ENCODE measurements around the gene TSPO.

TSPO gene

DNA sequence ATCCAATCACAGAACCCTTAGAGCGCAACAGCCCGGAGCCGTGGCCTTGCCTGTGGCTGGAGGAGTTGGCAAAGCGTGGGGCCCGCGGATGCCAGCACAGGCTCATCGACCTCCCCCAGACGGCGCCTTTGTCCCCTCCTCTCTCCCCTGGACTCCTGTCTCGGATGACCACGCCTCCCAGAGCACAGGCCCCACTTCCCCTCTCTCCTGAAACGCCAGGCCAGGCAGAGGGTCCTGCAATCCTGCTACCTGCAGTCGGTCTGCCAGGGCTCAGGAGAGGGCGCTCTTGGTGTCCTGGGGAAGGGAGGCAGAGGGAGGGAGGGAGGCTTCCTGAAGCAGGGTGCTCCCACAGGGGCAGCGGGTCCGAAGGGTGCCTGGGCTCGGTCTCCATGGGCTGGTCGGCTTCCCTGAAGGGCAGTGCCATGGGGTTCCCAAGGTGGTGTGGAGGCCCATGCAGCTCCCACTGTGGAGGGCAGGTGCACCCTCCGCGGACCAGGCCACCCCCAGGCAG is 52.2 kb downstream of the TSPO start:
- DNase-seq = no peak

DNA sequence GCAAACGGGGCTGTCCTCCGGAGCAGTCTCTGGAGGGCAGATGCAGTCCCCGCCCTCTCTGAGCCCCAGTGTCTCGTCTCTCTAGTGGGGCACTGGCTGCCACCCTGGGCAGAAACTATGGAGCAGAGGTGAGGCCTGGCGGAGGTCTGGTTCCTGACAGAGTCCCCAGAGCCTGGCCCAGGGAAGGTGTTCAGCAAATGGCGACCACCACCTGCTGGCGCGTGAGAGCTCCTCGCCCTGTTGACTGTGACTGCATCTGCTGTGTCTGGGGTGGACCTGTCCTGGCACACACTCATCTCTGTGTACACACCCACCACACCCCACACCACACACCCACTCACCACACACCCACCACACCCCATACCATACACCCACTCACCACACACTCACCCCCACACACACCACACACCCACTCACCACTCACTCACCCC is 53.9 kb downstream of the TSPO start:
- DNase-seq = peak; percentile 36

DNA sequence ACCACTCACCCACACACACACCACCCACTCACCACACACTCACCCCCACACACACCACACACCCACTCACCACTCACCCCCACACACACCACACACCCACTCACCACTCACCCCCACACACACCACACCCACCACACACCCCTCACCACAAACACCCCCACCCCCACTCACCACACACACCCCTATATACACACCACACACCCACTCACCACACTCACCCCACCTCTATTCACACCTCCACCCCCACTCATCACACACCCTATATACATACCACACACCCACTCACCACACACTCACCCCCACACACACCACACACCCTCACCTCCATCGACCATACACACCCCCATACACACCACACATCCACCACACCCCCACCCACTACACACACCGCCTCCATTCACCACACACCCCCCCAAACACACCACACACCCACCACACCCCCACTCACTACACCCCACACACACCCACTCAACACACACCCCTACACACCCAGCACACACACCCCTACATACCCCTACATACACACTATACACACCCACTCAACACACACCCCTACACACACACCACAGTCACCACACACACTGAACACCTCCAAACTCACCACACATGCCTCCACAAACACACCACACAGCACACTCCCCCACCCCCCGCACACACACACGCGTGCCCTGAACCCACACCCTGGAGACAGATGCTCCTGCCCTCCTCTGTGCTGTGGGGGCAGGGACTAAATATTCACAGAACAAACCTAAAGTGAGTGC is 54.6 kb downstream of the TSPO start:
- DNase-seq = peak; percentile 56

DNA sequence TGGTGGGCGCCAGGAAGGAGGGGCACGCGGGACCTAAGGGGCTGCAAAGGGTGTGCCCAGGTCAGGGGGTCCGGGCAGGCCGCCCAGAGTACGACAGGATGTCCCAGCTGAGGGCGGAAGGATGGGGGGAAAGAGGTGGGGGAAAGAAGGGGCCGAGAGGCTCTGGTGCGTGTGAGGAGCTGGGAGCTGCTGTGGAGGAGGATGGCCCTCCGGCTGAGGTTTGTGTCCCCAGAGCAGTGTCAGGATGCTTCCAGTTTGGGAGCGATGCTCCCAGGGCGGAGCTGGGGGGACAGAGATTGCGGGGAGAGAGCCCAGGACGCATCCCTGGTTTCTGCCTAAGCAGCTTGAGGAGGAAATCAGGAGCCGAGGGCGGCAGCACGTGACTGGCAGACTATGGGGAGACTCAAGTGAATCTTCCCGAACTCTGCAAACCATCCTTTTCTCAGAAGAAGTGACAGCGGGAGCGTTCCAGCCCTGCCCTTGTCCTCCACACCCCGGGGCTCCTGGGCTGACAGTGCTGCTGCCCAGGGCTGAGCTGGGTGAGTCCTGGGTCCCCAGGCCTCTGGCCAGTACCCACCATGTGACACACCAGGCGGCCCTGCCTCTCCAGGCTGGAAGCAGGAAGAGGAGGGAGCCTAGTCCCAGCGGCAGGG is 55.3 kb downstream of the TSPO start:
- DNase-seq = no peak

DNA sequence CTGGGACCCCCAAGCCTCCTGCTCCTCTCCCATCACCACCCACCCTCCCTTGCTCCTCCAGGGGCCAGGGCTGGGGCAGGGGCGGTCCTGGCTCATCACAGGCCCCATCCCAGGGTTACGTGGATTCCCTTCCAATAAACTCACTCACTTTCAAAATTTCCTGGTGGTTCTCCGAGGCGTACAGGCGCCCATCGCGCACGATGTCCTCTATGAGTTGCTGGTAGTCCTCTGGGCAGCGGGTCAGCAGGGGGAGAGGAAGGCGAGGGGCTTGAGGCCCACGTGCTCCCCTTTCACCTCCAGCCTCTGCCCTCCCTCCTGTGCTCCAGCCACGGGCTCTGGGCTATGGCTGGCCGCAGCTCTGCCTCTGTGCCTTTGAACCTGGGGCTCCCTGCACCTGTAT is 56.0 kb downstream of the TSPO start:
- no peak for DNase-seq

DNA sequence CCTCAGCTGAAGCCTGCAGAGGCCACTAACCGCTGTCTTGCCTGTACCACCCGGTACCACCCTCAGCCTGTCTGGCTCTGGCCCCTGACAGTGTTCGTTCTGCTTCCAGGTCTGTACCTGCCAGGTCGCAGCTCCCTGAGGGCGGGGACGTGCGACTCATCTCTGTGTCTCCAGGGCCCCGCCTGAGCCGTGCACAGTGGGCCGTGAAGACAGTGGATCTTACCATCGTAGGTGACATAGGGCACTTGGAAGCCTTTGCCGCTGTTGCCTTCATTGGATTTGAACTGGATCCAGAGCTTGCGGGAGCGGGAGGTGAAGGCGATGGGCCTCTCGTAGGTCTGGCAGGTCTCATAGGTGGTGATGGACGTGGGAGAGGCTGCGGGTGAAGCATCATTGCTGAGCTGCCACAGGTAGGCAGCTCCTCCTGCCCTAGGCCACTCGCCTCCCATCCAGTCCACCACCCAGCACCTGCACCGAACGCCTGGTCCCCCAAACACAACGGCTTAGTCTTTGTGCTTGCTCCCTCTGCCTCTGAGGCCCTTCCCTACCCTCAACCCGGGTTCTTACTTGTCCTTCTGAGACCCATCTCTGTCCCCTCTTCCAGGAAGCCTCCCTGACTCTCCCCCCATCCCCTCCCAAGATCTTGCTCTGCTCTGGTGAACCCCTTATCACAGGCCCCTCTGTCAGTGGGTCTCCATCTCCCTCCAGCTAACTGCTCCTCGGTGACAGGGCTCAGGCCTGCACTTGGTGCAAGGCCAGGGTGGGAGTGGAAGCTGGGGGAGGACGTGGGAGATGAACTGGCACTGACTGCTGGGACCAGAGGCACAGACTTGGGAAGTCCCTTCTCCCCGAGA is 56.7 kb downstream of the TSPO start:
- no peak for DNase-seq

DNA sequence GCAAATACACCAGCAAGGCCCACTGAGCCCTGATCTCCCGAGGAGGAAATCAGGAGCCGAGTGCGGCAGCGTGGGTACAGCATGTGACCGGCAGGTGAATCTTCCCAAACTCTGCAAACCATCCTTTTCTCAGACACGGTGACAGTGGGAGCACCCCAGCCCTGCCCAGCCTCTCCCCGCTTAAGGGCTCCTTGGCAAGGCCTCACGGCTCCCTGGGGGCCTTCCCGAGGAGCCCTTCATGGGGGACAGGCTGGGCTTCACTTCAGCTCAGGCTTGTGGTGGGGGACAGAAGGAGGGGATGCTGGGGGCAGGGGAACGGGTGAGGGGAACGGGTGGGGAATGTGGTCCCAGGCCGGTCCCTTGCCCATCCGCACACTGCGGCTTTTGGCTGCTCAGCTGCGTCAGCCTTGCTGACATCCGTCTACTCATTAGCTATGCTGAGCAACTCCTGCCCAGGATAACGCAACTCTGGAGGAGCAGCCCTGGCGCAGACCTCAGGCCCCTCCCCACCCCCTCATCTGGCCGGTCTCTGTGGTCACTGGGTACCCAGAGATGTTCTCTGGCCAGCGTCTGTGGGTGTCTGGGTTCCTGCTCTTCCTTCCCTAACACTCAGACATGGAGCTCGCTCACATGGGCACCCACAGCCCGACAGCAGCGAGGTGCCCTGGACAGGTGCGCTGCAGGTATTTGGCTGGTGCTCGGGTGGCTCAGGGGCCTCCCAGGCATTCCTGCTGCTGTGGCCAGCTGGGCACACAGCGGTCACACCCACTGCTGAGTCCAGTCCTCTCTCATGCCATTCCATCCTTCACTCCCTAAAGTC is 57.6 kb downstream of the TSPO start:
- no peak for DNase-seq

DNA sequence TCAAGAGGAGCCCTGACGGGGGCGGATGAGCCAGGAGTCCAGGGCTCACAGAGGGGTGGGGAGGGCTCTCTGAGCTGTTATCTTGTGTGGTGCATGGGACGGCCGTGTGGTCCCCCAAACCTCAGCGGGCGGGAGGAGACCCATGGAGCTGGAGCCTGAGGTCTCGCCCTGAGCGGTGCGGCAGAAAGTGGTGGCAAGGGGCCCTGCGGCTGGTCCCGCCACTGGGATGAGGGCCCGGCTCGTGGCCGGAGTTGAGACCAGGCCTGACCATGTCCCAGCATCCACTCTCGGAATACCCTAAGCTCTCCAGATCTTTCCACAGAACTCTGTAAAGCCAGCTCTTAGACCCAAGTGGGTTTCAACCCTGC is 58.1 kb downstream of the TSPO start:
- DNase-seq = no peak

DNA sequence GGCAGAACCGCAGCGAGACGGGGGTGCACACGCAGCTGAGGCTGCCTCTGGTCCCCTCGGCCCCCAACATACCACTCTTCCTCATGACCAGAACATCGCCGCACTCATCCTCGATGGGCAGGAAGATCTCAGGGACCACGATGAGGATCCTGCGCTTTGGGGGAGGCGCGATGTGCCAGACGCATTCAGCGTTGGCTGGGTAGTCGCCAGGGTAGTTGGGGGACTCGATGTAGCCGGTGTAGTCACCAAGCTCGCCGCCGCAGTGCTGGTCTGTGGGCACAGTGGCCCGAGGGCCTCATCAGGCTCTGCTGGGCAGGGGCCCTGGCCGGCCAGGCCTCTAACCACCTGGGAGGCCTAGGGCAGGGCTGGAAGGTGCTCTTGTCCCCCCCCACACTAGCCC is 58.6 kb downstream of the TSPO start:
- DNase-seq = no peak

DNA sequence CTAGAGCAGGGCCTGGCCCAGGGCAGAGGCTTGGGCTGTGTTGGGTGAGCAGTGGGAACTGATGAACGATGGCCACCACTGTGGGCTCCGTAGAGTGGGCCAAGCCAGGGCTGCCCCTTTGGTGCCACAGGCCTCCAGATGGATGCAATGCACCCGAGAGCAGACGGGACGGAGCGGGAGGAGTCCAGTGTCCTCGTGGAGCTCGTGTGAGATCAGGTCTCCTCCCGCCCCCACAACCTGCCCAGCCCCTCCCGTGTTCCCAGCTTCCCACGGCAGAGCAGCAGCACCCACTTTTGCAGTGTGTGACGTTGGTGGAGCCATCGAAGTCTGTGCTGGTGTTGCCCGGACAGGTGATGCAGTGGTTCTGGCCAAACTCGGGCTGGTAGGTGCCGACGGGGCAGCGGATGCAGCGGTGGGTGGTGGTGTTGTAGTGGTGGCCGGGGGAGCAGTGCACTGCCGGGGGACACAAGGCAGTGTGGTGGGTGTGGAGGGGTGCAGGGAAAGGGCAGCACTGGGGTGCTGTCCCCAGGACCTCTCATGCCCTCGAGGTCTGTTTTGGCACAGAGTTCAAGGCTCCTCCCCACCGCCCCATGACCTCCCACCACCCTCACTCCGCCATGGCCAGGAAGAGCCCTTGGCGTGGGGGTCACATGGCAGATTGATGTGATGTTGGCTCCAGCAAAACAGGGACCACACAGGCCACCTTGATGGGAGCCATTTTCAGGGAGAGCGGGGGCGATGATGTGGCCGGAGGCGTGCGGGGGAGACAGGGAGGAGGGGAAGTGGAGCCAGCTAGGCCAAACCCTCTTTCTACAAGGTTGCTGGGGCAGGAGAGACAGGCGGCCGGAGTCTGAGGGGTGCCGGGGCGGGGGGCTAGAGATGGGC is 59.5 kb downstream of the TSPO start:
- no peak for DNase-seq

DNA sequence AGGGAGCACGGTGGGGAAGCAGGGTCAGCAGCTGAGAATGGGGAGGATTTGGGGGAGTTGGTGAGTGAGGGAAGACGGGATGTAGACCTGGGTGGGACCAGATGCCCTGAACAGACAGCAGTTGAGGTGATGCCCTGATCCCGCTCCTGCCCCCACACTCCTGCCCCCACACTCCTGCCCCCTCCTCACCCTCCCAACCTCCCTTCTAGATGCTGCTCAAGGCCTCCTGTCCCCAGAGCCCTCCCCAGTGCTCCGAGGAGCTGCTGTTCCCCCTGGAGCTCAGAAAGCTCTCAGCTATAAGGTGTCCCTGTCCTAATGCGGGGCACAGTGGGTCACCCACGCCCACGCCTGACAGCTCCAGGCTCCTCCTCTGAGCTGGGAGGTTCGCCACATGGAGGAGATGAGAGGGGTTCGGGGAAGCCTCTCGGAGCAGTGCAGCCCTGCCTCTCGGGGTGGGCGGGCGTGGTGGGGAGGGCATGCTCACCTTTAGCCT is 60.6 kb downstream of the TSPO start:
- DNase-seq = no peak

DNA sequence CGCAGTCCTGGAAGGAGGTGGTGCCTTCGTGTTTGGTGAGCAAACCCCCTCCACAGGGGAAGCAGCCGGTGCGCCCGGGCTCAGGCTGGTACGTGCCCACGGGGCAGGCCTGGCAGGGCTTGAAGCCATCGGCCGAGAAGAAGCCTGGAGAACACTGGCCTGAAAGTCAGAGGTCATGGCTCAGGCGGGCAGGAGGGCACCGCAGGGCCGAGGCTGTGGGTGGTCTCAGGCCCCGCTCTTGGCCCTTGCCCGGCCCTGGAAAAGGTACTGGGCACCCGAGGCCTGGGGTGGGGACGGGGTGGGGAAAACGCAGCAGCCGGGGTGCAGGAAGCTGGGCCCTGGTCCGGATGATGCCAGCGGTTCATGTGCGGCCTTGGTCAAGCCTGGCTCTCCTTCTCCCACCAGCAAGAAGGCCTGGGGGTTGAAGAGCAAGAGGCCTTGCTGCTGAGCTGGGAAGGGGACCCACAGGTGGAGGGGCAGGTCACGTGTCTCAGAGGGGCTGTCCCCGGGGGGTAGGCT is 61.1 kb downstream of the TSPO start:
- DNase-seq = no peak
